ENCODE data around the gene BRWD1. TPM values are rescaled to one million over a fixed set of nuclear protein-coding genes. Genes with fewer than 3 reads are reported as not detected.
"Not testable (repeated sequence)": the region's sequence is repeated elsewhere in the genome, so short reads cannot be mapped to it uniquely, and the experiment has no call there.

BRWD1 gene
- total RNA-seq, 2 experiments from 2014 or later = 27.9 to 29.3 TPM

DNA sequence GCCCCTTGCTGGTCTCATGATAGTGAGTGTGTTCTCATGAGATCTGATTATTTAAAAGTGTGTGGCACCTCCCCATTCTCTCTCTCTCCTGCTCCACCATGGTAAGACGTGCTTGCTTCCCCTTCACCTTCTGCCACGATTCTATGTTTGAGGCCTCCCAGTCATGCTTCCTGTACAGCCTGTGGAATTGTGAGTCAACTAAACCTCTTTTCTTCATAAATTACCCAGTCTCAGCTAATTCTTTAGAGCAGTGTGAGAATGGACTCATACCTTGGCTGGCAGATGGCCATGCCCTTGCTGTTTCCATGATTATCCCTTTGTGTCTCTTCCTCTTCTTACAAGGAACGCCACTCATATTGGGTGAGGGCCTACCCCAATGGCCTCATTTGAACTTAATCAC, 170.5 kb downstream of the BRWD1 start:
- Mint-ChIP-seq H3K36me3 (ENCODE audit: low read depth) (no peaks in the 10 kb centered on the region), H3K4me1 (ENCODE audit: low read depth) (no peaks in the 10 kb centered on the region), H3K27me3 (no peaks in the 10 kb centered on the region), H3K9me3 (no peaks in the 10 kb centered on the region), H3K27ac (no peak overlapping the region), H3K4me3 (no peak overlapping the region)
- ATAC-seq (no peak), DNase-seq (no peak)
- CTCF ChIA-PET = no interaction called here
- POLR2A ChIA-PET = no interaction called here
- intact Hi-C loops (cut with micrococcal nuclease) = no loop called here
- TF ChIP-seq, protein P1, sequence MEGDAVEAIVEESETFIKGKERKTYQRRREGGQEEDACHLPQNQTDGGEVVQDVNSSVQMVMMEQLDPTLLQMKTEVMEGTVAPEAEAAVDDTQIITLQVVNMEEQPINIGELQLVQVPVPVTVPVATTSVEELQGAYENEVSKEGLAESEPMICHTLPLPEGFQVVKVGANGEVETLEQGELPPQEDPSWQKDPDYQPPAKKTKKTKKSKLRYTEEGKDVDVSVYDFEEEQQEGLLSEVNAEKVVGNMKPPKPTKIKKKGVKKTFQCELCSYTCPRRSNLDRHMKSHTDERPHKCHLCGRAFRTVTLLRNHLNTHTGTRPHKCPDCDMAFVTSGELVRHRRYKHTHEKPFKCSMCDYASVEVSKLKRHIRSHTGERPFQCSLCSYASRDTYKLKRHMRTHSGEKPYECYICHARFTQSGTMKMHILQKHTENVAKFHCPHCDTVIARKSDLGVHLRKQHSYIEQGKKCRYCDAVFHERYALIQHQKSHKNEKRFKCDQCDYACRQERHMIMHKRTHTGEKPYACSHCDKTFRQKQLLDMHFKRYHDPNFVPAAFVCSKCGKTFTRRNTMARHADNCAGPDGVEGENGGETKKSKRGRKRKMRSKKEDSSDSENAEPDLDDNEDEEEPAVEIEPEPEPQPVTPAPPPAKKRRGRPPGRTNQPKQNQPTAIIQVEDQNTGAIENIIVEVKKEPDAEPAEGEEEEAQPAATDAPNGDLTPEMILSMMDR (IDR thresholded peaks at IDR 0.05) = no peak

DNA sequence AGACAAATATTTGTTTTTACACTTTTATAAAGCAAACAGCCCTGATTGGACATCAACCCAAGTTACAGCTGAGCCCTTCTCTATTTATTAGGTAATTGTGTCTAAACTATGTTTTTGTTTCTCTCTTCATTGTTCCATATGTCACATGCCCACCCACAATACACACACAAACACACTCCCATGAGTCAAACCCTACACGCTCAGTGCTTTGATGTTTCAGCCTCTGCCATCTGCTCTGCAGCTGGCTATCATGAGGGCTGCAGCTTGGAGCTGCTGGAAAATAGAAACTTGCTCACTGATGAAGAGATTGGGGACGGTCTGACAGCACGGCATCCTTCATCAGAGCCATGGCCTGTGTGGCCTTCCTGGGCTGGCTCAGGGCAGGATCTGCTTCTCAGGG, 171.9 kb downstream of the BRWD1 start:
- Mint-ChIP-seq H3K27me3 (no peaks in the 10 kb centered on the region), H3K9me3 (no peaks in the 10 kb centered on the region), H3K4me1 (ENCODE audit: low read depth) (no peaks in the 10 kb centered on the region), H3K36me3 (ENCODE audit: low read depth) (no peaks in the 10 kb centered on the region), H3K27ac (no peak overlapping the region), H3K4me3 (no peak overlapping the region)
- intact Hi-C loops (cut with micrococcal nuclease) = no loop called here
- DNase-seq = no peak
- POLR2A ChIA-PET = no interaction called here
- TF ChIP-seq, protein P1 (IDR thresholded peaks at IDR 0.05) = no peak
- no peak for ATAC-seq
- CTCF ChIA-PET = interaction anchor here (0.9 to 1.2 kb wide), 2 partner anchors 22 to 57 kb away, joined by 3 read pairs; no protein-coding TSS in a partner anchor

DNA sequence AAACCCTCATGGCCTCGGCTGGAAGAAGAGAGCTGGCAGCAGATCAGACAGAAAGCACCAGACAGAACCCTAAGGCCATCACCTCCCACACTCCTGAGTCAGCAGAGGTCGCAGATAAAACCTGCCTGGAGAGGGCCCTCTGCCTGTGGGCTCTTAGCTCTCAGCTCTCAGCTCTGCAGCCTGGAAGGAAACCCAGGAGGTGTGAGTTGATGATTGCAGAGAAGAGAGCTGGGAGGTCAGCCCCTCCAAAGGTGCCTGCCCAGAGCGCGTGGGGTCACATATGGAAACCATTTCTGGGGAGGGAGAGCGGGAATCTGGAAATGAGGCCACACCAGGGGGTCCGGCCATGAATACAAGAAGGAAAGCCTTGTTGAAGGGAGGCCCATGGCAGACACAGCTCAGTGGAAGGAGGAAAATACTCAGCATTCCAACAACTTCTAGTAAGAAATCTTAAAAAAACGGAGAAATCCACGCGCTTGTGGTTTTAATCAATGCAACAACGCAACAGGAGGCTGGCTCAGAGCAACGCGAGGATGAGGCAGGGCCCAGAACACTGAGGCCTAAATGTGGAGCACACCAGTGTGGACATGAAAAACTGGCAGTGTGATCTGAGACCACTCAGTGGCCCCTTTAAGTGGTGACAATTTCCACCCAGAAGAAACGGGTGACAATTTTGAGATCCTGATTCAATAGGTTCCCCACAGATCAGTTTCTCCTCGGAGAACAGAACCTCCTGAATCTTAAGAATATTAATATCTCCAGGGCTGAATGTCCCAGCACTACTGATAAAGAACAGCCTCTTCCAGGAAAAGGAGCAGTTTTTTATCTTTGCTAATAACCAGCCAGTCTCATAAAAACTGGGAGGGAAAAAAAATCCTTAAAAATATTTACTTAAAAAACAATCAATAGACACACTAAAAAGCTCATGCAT, 175.9 kb downstream of the BRWD1 start:
- CTCF ChIA-PET = interaction anchor here (0.8 to 1.7 kb wide), 14 partner anchors 11 to 632 kb away, joined by 3 to 6 read pairs (median 3); no protein-coding TSS in a partner anchor

DNA sequence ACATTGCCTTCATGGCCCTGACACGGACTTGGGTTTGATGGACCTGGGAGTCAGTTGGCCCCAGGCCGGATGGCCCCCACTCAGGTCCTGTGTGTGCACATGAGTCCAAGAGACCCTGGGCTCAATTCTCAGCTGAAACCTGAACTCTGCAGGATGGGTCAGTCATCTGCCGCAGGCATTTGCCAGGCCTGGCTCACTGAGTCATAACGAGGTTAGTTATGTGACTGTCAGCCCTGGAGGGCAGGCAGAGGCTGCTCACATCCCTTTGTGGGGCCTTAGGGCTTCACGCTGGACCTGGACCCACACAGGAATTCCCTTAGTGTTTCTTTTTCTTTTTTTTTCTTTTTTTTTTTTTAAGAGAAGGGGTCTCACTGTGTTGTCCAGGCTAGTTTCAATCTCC, 176.7 kb downstream of the BRWD1 start:
- no peaks in the 10 kb centered on the region for H3K9me3 Mint-ChIP-seq
- H3K4me1 Mint-ChIP-seq (ENCODE audit: low read depth) = no peaks in the 10 kb centered on the region
- DNase-seq = no peak
- H3K4me3 Mint-ChIP-seq = no peak overlapping the region
- TF ChIP-seq, protein P1 (IDR thresholded peaks at IDR 0.05) = no peak
- H3K36me3 Mint-ChIP-seq (ENCODE audit: low read depth) = no peaks in the 10 kb centered on the region
- CTCF ChIA-PET = interaction anchor here (1.2 kb wide), 1 partner anchor 329 kb away, joined by 3 read pairs; no protein-coding TSS in a partner anchor
- no peak overlapping the region for H3K27ac Mint-ChIP-seq
- no peaks in the 10 kb centered on the region for H3K27me3 Mint-ChIP-seq
- no peak for ATAC-seq
- intact Hi-C loops (cut with micrococcal nuclease) = loop anchor here (5.0 kb wide), 1 partner anchor 404 kb away; no protein-coding TSS in a partner anchor
- POLR2A ChIA-PET = no interaction called here

More for the DNA sequence above, 175.9 kb downstream of the BRWD1 start:
- POLR2A ChIA-PET = interaction anchor here (0.5 kb wide), 1 partner anchor 14 kb away, joined by 3 read pairs; no protein-coding TSS in a partner anchor
- ATAC-seq (peak; percentile 42), DNase-seq (peak; percentile 15)
- no peak overlapping the region for H3K4me3 Mint-ChIP-seq
- H3K9me3 Mint-ChIP-seq = no peaks in the 10 kb centered on the region
- no peaks in the 10 kb centered on the region for H3K27me3 Mint-ChIP-seq
- no peaks in the 10 kb centered on the region for H3K36me3 Mint-ChIP-seq (ENCODE audit: low read depth)
- no peaks in the 10 kb centered on the region for H3K4me1 Mint-ChIP-seq (ENCODE audit: low read depth)
- H3K27ac Mint-ChIP-seq = no peak overlapping the region
- TF ChIP-seq, protein P1 (IDR thresholded peaks at IDR 0.05) = no peak
- intact Hi-C loops (cut with micrococcal nuclease) = loop anchor here (5.0 kb wide), 1 partner anchor 405 kb away; no protein-coding TSS in a partner anchor

DNA sequence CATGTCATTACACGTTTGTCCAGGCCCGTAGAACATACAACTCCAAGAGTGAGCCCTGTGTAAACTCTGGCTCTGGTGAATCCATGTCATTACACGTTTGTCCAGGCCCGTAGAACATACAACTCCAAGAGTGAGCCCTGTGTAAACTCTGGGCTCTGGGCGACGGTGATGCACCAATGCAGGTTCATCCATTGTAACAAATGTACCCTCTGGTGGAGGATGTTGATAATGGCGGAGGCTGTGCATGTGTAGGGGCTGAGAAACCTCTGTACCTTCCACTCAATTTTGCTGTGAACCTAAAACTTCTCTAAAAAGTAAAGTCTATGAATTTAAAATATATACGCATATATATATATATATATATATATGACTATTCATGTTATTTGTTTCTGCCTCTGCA, 177.3 kb downstream of the BRWD1 start:
- CTCF ChIA-PET = interaction anchor here (1.2 kb wide), 1 partner anchor 329 kb away, joined by 3 read pairs; no protein-coding TSS in a partner anchor
- H3K4me1 Mint-ChIP-seq (ENCODE audit: low read depth); H3K9me3 Mint-ChIP-seq; H3K27ac Mint-ChIP-seq; H3K27me3 Mint-ChIP-seq; H3K36me3 Mint-ChIP-seq (ENCODE audit: low read depth); H3K4me3 Mint-ChIP-seq; ATAC-seq; POLR2A ChIA-PET: not testable (repeated sequence)
- peak; percentile 44 for DNase-seq
- intact Hi-C loops (cut with micrococcal nuclease) = loop anchor here (5.0 kb wide), 1 partner anchor 404 kb away; no protein-coding TSS in a partner anchor
- TF ChIP-seq, protein P1 (IDR thresholded peaks at IDR 0.05) = peak; percentile 31
